Ectodermal cell (in vitro differentiated cells): Measurements from ENCODE around the gene HEXB.
A peak's percentile ranks its signal among the peaks of the same experiment; 100 is the strongest.

ENCODE experiments used
- H3K27ac ChIP-seq: 2 replicates; pipeline ENCODE4 v1.7.0; 2013; ENCODE audit warnings: mild to moderate bottlenecking, low read depth, low read length; ENCODE audit not compliant: insufficient read depth, poor library complexity, severe bottlenecking
- H3K27me3 ChIP-seq: 2 replicates; pipeline ENCODE4 v1.7.0; 2013; ENCODE audit warnings: mild to moderate bottlenecking, low read length; ENCODE audit not compliant: insufficient read depth, control insufficient read depth, poor library complexity, severe bottlenecking
- H3K36me3 ChIP-seq: one replicate; pipeline ENCODE4 v1.7.0; 2013; ENCODE audit warnings: low read length; ENCODE audit not compliant: control insufficient read depth, insufficient read depth
- H3K4me1 ChIP-seq: one replicate; pipeline ENCODE4 v1.7.0; 2013; ENCODE audit warnings: low read length; ENCODE audit not compliant: control insufficient read depth, insufficient read depth
- H3K4me3 ChIP-seq: 2 replicates; pipeline ENCODE4 v1.7.0; 2013; ENCODE audit warnings: low read depth, low read length, control low read depth; ENCODE audit not compliant: insufficient read depth
- H3K9me3 ChIP-seq: 2 replicates; pipeline ENCODE4 v1.7.0; 2013; ENCODE audit warnings: mild to moderate bottlenecking, low read length, moderate library complexity; ENCODE audit not compliant: control insufficient read depth
- WGBS, 2 experiments: methylation state at CpG; one replicate each; pipeline ENCODE4 v1.1.7; 2013; ENCODE audit warnings: missing lambda C conversion rate in 2 of 2; 5-methylcytosine and 5-hydroxymethylcytosine counted together

The HEXB gene

GRCh38 chr5:74641735-74642542 is 43.1 kb upstream of the HEXB start:
- 6 to 9% methylated on average over 28 of the region's 28 CpGs for WGBS, 2 experiments
- Histone ChIP-seq H3K4me3 (peak overlapping the region; percentile 67), H3K27ac (peak overlapping the region; percentile 52)

GRCh38 chr5:74642543-74642863 is 42.5 kb upstream of the HEXB start:
- Histone ChIP-seq H3K27ac (no peak overlapping the region), H3K4me3 (no peak overlapping the region), H3K9me3 (no peaks in the 10 kb centered on the region), H3K27me3 (peaks cover 9% of the 10 kb centered on the region), H3K36me3 (no peaks in the 10 kb centered on the region), H3K4me1 (peaks cover 10% of the 10 kb centered on the region)
- WGBS, 2 experiments: 80 to 90% methylated on average over 5 to 6 of the region's 6 CpGs

More at GRCh38 chr5:74641735-74642542, 43.1 kb upstream of the HEXB start:
- peaks cover 9% of the 10 kb centered on the region for H3K27me3 ChIP-seq
- no peaks in the 10 kb centered on the region for H3K36me3 ChIP-seq
- peaks cover 10% of the 10 kb centered on the region for H3K4me1 ChIP-seq
- no peaks in the 10 kb centered on the region for H3K9me3 ChIP-seq

GRCh38 chr5:74643111-74643562 is 41.9 kb upstream of the HEXB start:
- 85 to 92% methylated on average over 4 of the region's 4 CpGs for WGBS, 2 experiments
- H3K36me3 ChIP-seq: no peaks in the 10 kb centered on the region
- H3K27ac ChIP-seq: no peak overlapping the region
- H3K9me3 ChIP-seq: no peaks in the 10 kb centered on the region
- H3K4me3 ChIP-seq: no peak overlapping the region
- peaks cover 4% of the 10 kb centered on the region for H3K4me1 ChIP-seq
- peaks cover 9% of the 10 kb centered on the region for H3K27me3 ChIP-seq

- H3K27me3 ChIP-seq: peaks cover 9% of the 10 kb centered on the region
- no peak overlapping the region for H3K4me3 ChIP-seq
- H3K27ac ChIP-seq: no peak overlapping the region
- H3K9me3 ChIP-seq: no peaks in the 10 kb centered on the region
- no peaks in the 10 kb centered on the region for H3K36me3 ChIP-seq
- peaks cover under 1% of the 10 kb centered on the region for H3K4me1 ChIP-seq
- 90 to 93% methylated on average over 1 of the region's 1 CpG for WGBS, 2 experiments
These were observed 37.9 kb upstream of the HEXB start for GRCh38 chr5:74647096-74647495.

- H3K27me3 ChIP-seq: no peaks in the 10 kb centered on the region
- H3K27ac ChIP-seq: no peak overlapping the region
- H3K4me1 ChIP-seq: no peaks in the 10 kb centered on the region
- no peaks in the 10 kb centered on the region for H3K36me3 ChIP-seq
- H3K9me3 ChIP-seq: no peaks in the 10 kb centered on the region
- WGBS, 2 experiments: 25 to 27% methylated on average over 6 of the region's 6 CpGs
- no peak overlapping the region for H3K4me3 ChIP-seq
These were observed 36.2 kb upstream of the HEXB start for GRCh38 chr5:74648835-74649293.

GRCh38 chr5:74649421-74649973 is 35.5 kb upstream of the HEXB start:
- no peaks in the 10 kb centered on the region for H3K4me1 ChIP-seq
- H3K9me3 ChIP-seq: no peaks in the 10 kb centered on the region
- 58 to 59% methylated on average over 1 of the region's 1 CpG for WGBS, 2 experiments
- no peak overlapping the region for H3K4me3 ChIP-seq
- no peaks in the 10 kb centered on the region for H3K27me3 ChIP-seq
- no peaks in the 10 kb centered on the region for H3K36me3 ChIP-seq
- no peak overlapping the region for H3K27ac ChIP-seq

GRCh38 chr5:74651710-74652109 is 33.3 kb upstream of the HEXB start:
- Histone ChIP-seq H3K9me3 (no peaks in the 10 kb centered on the region), H3K4me1 (no peaks in the 10 kb centered on the region), H3K36me3 (no peaks in the 10 kb centered on the region), H3K4me3 (no peak overlapping the region), H3K27me3 (no peaks in the 10 kb centered on the region), H3K27ac (no peak overlapping the region)
- WGBS, 2 experiments: 92 to 98% methylated on average over 3 of the region's 3 CpGs

GRCh38 chr5:74652576-74652975 is 32.5 kb upstream of the HEXB start:
- no peaks in the 10 kb centered on the region for H3K4me1 ChIP-seq
- WGBS, 2 experiments: 88 to 96% methylated on average over 1 to 3 of the region's 3 CpGs

GRCh38 chr5:74653991-74654390 is 31.0 kb upstream of the HEXB start:
- H3K4me3 ChIP-seq: no peak overlapping the region
- H3K4me1 ChIP-seq: no peaks in the 10 kb centered on the region
- no peaks in the 10 kb centered on the region for H3K36me3 ChIP-seq
- 86 to 92% methylated on average over 5 of the region's 5 CpGs for WGBS, 2 experiments
- H3K9me3 ChIP-seq: no peaks in the 10 kb centered on the region
- no peak overlapping the region for H3K27ac ChIP-seq
- no peaks in the 10 kb centered on the region for H3K27me3 ChIP-seq

More at GRCh38 chr5:74652576-74652975, 32.5 kb upstream of the HEXB start:
- Histone ChIP-seq H3K27ac (no peak overlapping the region), H3K4me3 (no peak overlapping the region), H3K27me3 (no peaks in the 10 kb centered on the region), H3K9me3 (no peaks in the 10 kb centered on the region), H3K36me3 (no peaks in the 10 kb centered on the region)

- no peaks in the 10 kb centered on the region for H3K27me3 ChIP-seq
- 91 to 93% methylated on average over 6 of the region's 6 CpGs for WGBS, 2 experiments
- no peak overlapping the region for H3K27ac ChIP-seq
- no peaks in the 10 kb centered on the region for H3K36me3 ChIP-seq
- H3K4me1 ChIP-seq: no peaks in the 10 kb centered on the region
- H3K4me3 ChIP-seq: no peak overlapping the region
- H3K9me3 ChIP-seq: no peaks in the 10 kb centered on the region
These were observed 29.8 kb upstream of the HEXB start for GRCh38 chr5:74655206-74655605.
